HL-60 (cell line): ENCODE results near the gene TC2N.
"Not testable (repeated sequence)": the region's sequence is repeated elsewhere in the genome, so short reads cannot be mapped to it uniquely, and the experiment has no call there.

Source experiments
- DNase-seq, 2 experiments: peaks; one replicate each; pipeline ENCODE4 v3.0.0-alpha.2; 2010 to 2020; ENCODE audit warnings: low read depth in 1 of 2, low spot score in 1 of 2
- H3K27ac ChIP-seq: fragments of 250-450 bp; sonication (Bioruptor Pico); replicated peaks from 2 replicates; pipeline ENCODE4 v1.5.1; 2020; ENCODE audit warnings: mild to moderate bottlenecking, moderate library complexity
- H3K27me3 ChIP-seq: fragments of 250-450 bp; sonication (Bioruptor Pico); 2 replicates; pipeline ENCODE4 v1.5.1; 2021; ENCODE audit warnings: mild to moderate bottlenecking, moderate library complexity; ENCODE audit not compliant: insufficient read depth, poor library complexity, severe bottlenecking
- H3K4me3 ChIP-seq: replicated peaks from 2 replicates; pipeline ENCODE4 v1.5.1; 2011; ENCODE audit warnings: mild to moderate bottlenecking, control low read depth, low read length; ENCODE audit not compliant: insufficient read depth
- GABPA ChIP-seq: IDR thresholded peaks from 2 replicates; pipeline ENCODE4 v1.6.1; 2012; ENCODE audit warnings: low read depth
- POLR2AphosphoS5 ChIP-seq: IDR thresholded peaks from 2 replicates; pipeline ENCODE4 v1.6.1; 2012; ENCODE audit warnings: low read depth
- SPI1 ChIP-seq: IDR thresholded peaks from 2 replicates; pipeline ENCODE4 v1.6.1; 2012; ENCODE audit warnings: low read depth, mild to moderate bottlenecking, borderline replicate concordance
- TF ChIP-seq, protein P1 (sequence below): IDR thresholded peaks from 2 replicates; pipeline ENCODE4 v1.6.1; 2012; ENCODE audit warnings: low read depth; ENCODE audit not compliant: insufficient replicate concordance
- TF ChIP-seq, protein P2 (sequence below): IDR thresholded peaks from one replicate; pipeline ENCODE4 v1.5.1; 2011; ENCODE audit warnings: low read length, control low read depth, inconsistent platforms; ENCODE audit not compliant: insufficient read depth

TC2N gene

DNA sequence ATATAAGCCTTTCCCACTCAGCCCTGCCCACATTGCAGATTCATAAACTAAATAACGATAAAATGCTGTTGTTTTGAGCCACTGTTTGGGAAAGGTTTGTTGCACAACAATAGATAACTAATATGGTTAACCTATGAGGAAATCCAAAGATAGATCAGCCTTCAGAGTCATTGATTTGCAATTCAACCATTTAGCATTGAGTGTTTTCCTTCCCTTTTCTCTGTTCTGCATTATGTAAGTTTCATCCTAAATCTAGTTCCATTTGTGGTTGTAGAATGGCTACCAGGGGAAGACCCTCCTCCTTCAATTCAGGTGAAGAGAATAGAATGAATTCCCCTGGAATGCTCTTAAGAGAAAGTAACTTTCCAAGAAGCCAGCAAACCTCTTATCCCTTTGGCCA lies 19.6 kb downstream of the TC2N start:
- TF ChIP-seq, protein P1, sequence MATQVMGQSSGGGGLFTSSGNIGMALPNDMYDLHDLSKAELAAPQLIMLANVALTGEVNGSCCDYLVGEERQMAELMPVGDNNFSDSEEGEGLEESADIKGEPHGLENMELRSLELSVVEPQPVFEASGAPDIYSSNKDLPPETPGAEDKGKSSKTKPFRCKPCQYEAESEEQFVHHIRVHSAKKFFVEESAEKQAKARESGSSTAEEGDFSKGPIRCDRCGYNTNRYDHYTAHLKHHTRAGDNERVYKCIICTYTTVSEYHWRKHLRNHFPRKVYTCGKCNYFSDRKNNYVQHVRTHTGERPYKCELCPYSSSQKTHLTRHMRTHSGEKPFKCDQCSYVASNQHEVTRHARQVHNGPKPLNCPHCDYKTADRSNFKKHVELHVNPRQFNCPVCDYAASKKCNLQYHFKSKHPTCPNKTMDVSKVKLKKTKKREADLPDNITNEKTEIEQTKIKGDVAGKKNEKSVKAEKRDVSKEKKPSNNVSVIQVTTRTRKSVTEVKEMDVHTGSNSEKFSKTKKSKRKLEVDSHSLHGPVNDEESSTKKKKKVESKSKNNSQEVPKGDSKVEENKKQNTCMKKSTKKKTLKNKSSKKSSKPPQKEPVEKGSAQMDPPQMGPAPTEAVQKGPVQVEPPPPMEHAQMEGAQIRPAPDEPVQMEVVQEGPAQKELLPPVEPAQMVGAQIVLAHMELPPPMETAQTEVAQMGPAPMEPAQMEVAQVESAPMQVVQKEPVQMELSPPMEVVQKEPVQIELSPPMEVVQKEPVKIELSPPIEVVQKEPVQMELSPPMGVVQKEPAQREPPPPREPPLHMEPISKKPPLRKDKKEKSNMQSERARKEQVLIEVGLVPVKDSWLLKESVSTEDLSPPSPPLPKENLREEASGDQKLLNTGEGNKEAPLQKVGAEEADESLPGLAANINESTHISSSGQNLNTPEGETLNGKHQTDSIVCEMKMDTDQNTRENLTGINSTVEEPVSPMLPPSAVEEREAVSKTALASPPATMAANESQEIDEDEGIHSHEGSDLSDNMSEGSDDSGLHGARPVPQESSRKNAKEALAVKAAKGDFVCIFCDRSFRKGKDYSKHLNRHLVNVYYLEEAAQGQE, result no peak
- no peak for TF ChIP-seq SPI1
- TF ChIP-seq, protein P2, sequence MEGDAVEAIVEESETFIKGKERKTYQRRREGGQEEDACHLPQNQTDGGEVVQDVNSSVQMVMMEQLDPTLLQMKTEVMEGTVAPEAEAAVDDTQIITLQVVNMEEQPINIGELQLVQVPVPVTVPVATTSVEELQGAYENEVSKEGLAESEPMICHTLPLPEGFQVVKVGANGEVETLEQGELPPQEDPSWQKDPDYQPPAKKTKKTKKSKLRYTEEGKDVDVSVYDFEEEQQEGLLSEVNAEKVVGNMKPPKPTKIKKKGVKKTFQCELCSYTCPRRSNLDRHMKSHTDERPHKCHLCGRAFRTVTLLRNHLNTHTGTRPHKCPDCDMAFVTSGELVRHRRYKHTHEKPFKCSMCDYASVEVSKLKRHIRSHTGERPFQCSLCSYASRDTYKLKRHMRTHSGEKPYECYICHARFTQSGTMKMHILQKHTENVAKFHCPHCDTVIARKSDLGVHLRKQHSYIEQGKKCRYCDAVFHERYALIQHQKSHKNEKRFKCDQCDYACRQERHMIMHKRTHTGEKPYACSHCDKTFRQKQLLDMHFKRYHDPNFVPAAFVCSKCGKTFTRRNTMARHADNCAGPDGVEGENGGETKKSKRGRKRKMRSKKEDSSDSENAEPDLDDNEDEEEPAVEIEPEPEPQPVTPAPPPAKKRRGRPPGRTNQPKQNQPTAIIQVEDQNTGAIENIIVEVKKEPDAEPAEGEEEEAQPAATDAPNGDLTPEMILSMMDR, result no peak
- no peak for TF ChIP-seq GABPA
- TF ChIP-seq POLR2AphosphoS5, result no peak
- peaks cover 6% of the 10 kb centered on the region for H3K27me3 ChIP-seq
- H3K4me3 ChIP-seq, result no peak overlapping the region
- no peak overlapping the region for H3K27ac ChIP-seq
- DNase-seq, result no peak

- Histone ChIP-seq H3K4me3 (no peak overlapping the region), H3K27ac (no peak overlapping the region), H3K27me3 (peaks cover 6% of the 10 kb centered on the region)
- DNase-seq, result no peak
- TF ChIP-seq, protein P1, result no peak
- no peak for TF ChIP-seq GABPA
- no peak for TF ChIP-seq POLR2AphosphoS5
- TF ChIP-seq, protein P2, result no peak
- TF ChIP-seq SPI1, result no peak
Observed at GRCh38 chr14:91845652-91846051, 21.7 kb downstream of the TC2N start.

DNA sequence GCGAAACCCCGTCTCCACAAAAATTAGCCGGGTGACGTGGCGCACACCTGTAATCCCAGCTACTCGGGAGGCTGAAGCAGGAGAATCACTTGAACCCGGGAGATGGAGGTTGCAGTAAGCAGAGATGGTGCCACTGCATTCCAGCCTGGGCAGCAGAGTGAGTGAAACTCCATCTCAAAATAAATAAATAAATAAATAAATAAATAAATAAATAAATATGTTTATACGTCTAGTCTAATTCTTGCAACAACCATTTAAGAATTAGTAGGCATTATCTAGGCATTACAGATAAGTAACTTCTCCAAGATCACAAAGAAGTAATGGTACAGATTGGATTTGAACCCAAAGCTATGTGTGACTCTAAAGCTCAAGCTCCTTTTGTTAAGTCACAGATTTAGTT lies 22.3 kb downstream of the TC2N start:
- H3K27me3 ChIP-seq, DNase-seq, H3K4me3 ChIP-seq, H3K27ac ChIP-seq: not testable (repeated sequence)

GRCh38 chr14:91844029-91844428 lies 23.3 kb downstream of the TC2N start:
- no peak for DNase-seq
- H3K27ac ChIP-seq, result no peak overlapping the region
- peaks cover 6% of the 10 kb centered on the region for H3K27me3 ChIP-seq
- no peak overlapping the region for H3K4me3 ChIP-seq
- no peak for TF ChIP-seq POLR2AphosphoS5

- no peak overlapping the region for H3K4me3 ChIP-seq
- TF ChIP-seq POLR2AphosphoS5 (no peak), SPI1 (no peak)
- TF ChIP-seq, protein P2, result no peak
- H3K27ac ChIP-seq, result no peak overlapping the region
- peaks cover 9% of the 10 kb centered on the region for H3K27me3 ChIP-seq
- DNase-seq, result no peak
Observed at GRCh38 chr14:91843437-91843836, 23.9 kb downstream of the TC2N start.
